GM19468 (cell line): Measurements from ENCODE around the gene USHBP1.

ENCODE experiments used
- ATAC-seq: cut with Tn5 transposase; IDR thresholded peaks from one replicate; pipeline ENCODE4 v1.9.1; 2021; ENCODE audit warnings: mild to moderate bottlenecking, moderate library complexity, moderate number of reproducible peaks; ENCODE audit not compliant: unreplicated experiment; ENCODE audit errors: extremely low read depth

Gene USHBP1

GRCh38 chr19:17215127-17215971 is 49.2 kb downstream of the USHBP1 start, which contains the start of gene USE1:
Gene USE1, plus strand, starts transcription at chr19:17215357. Its CDS starts 49 bp downstream, at chr19:17215406.
- ATAC-seq: no peak

GRCh38 chr19:17214508-17215126 is 49.9 kb downstream of the USHBP1 start:
- no peak for ATAC-seq

- no peak for ATAC-seq
These were observed 51.2 kb downstream of the USHBP1 start for GRCh38 chr19:17213334-17213733.

GRCh38 chr19:17211547-17212446 is 52.7 kb downstream of the USHBP1 start:
- ATAC-seq: no peak

GRCh38 chr19:17210296-17210695 is 54.2 kb downstream of the USHBP1 start:
- ATAC-seq: no peak

- ATAC-seq: no peak
These were observed 55.2 kb downstream of the USHBP1 start for GRCh38 chr19:17209126-17210036.

- ATAC-seq: no peak
These were observed 57.6 kb downstream of the USHBP1 start for GRCh38 chr19:17206736-17207581.

- no peak for ATAC-seq
These were observed 59.1 kb downstream of the USHBP1 start for GRCh38 chr19:17205237-17206140.

GRCh38 chr19:17202713-17203112 is 61.8 kb downstream of the USHBP1 start:
- ATAC-seq: no peak

- no peak for ATAC-seq
These were observed 62.3 kb downstream of the USHBP1 start for GRCh38 chr19:17202249-17202648.

- no peak for ATAC-seq
These were observed 64.0 kb downstream of the USHBP1 start for GRCh38 chr19:17200408-17201079.
